ENCODE measurements around the gene GAB4. TPM values are rescaled to one million over a fixed set of nuclear protein-coding genes. Genes with fewer than 3 reads are reported as not detected.

GAB4 gene
- total RNA-seq, 1 experiment from 2014 or later: not detected

DNA sequence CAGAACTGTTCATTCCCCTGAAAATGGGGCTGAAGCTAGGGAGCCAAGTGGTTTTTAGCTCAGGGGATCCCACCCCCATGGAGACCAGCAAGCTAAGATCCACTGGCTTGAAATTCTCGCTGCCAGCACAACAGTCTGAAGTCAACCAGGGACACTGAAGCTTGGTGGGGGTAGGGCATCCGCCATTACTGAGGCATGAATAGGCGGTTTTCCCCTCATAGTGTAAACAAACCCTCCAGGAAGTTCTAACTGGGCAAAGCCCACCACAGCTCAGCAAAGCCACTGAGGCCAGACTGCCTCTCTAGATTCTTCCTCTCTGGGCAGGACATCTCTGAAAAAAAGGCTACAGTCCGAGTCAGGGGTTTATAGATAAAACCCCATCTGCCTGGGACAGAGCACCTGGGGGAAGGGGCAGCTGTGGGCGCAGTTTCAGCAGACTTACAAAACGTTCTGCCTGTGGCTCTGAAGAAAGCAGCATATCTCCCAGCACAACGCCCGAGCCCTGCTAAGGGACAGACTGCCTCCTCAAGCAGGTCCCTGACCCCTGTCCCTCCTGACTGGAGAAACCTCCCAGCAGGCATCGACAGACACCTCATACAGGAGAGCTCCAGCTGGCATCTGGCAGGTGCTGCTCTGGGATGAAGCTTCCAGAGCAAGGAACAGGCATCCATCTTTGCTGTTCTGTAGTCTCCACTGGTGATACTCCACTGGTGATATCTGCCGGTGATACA lies 32.7 kb downstream of the GAB4 start:
- Mint-ChIP-seq H3K4me1 (no peaks in the 10 kb centered on the region), H3K36me3 (ENCODE audit: insufficient read depth in 1 of 3, low read depth in 3 of 3) (peaks cover 0 to 9% (median 3%) of the 10 kb centered on the region in 3 experiments; a peak in 4 of 7 replicates), H3K4me3 (no peak overlapping the region), H3K27me3 (ENCODE audit: low read depth) (peaks cover 42% of the 10 kb centered on the region), H3K27ac (no peak overlapping the region), H3K9me3 (peaks cover 91 to 96% of the 10 kb centered on the region in 2 experiments)
- Histone ChIP-seq H4K20me1 (ENCODE audit: control insufficient read depth, insufficient read depth, insufficient read length) (no peaks in the 10 kb centered on the region), H3K56ac (ENCODE audit: insufficient read length, low read depth, low read length) (no peak overlapping the region), H3K4me1 (ENCODE audit: insufficient read depth, low read length) (no peaks in the 10 kb centered on the region; the same call in 1 of the 2 replicates), H4K5ac (ENCODE audit: insufficient read length, low read depth, low read length) (no peak overlapping the region), H3K27ac (ENCODE audit: insufficient read length, low read depth, low read length) (no peak overlapping the region), H2AFZ (ENCODE audit: low read length) (peak overlapping the region; percentile 25), H3K14ac (ENCODE audit: insufficient read depth, low read length) (peak overlapping the region; percentile 36; the same call in 1 of the 2 replicates), H2BK5ac (ENCODE audit: insufficient read length, low read length) (no peak overlapping the region), H3K79me1 (ENCODE audit: insufficient read depth, low read depth, low read length, poor library complexity, severe bottlenecking) (no peaks in the 10 kb centered on the region), H3K9ac (ENCODE audit: extremely low read depth, insufficient read length, low read length) (no peak overlapping the region), H4K91ac (ENCODE audit: insufficient read length, low read depth, low read length) (no peak overlapping the region), H3K18ac (ENCODE audit: insufficient read length, low read depth, low read length) (peak overlapping the region; percentile 38), H3T11ph (ENCODE audit: low read length) (no peak overlapping the region), H2BK12ac (ENCODE audit: insufficient read length, low read depth, low read length) (no peak overlapping the region), H3K4ac (ENCODE audit: low read depth, low read length) (no peak overlapping the region), H4K8ac (replicated peaks; ENCODE audit: insufficient read length, low read depth, low read length) (no peak overlapping the region), H3K79me2 (ENCODE audit: insufficient read depth, low read length) (no peaks in the 10 kb centered on the region), H3K23me2 (ENCODE audit: insufficient read length, low read depth, low read length, poor library complexity, severe bottlenecking) (no peaks in the 10 kb centered on the region), H2BK15ac (ENCODE audit: low read depth, low read length) (no peak overlapping the region), H3K9me3 (ENCODE audit: control insufficient read depth, low read depth, low read length) (no peaks in the 10 kb centered on the region), H3K23ac (ENCODE audit: insufficient read length, low read depth, low read length) (no peak overlapping the region), H2BK20ac (ENCODE audit: low read depth, low read length, poor library complexity, severe bottlenecking) (no peak overlapping the region), H2BK120ac (ENCODE audit: low read depth, low read length, poor library complexity, severe bottlenecking) (no peak overlapping the region), H3K4me2 (ENCODE audit: insufficient read depth, insufficient read length, low read length) (no peak overlapping the region), H2AK5ac (ENCODE audit: insufficient read length, low read length) (no peak overlapping the region), H3K27me3 (ENCODE audit: insufficient read depth, low read length) (no peaks in the 10 kb centered on the region)
- TF ChIP-seq, protein P1, sequence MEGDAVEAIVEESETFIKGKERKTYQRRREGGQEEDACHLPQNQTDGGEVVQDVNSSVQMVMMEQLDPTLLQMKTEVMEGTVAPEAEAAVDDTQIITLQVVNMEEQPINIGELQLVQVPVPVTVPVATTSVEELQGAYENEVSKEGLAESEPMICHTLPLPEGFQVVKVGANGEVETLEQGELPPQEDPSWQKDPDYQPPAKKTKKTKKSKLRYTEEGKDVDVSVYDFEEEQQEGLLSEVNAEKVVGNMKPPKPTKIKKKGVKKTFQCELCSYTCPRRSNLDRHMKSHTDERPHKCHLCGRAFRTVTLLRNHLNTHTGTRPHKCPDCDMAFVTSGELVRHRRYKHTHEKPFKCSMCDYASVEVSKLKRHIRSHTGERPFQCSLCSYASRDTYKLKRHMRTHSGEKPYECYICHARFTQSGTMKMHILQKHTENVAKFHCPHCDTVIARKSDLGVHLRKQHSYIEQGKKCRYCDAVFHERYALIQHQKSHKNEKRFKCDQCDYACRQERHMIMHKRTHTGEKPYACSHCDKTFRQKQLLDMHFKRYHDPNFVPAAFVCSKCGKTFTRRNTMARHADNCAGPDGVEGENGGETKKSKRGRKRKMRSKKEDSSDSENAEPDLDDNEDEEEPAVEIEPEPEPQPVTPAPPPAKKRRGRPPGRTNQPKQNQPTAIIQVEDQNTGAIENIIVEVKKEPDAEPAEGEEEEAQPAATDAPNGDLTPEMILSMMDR (conservative IDR thresholded peaks at IDR 0.05): no peak
- DNase-seq: no peak
- no CpG with 5 or more reads among the region's 10 CpGs for WGBS (ENCODE audit: extremely low coverage, insufficient read length, low lambda C conversion rate)

Data from H9 (cell line).